H1 (cell line): Measurements from ENCODE around the gene SPATA22. TPM values are rescaled to one million over a fixed set of nuclear protein-coding genes. Genes with fewer than 3 reads are reported as not detected.

Experiments
- CTCF ChIA-PET: fragments of 300-600 bp; sonication (Branson Sonifier 250); formaldehyde crosslinking; loops from one replicate; lab custom pipeline; 2021; ENCODE audit not compliant: partially characterized antibody; lab: Charles Lee
- POLR2A ChIA-PET: fragments of 300-600 bp; sonication (Branson Sonifier 250); formaldehyde crosslinking; loops from one replicate; lab custom pipeline; 2021; ENCODE audit warnings: inconsistent platforms; ENCODE audit not compliant: partially characterized antibody; lab: Charles Lee
- DNase-seq, 2 experiments: peaks; one replicate each; pipeline versions ENCODE4 v3.0.0 to v3.0.0-alpha.2; 2010 to 2022; ENCODE audit warnings: low spot score in 2 of 2, low read depth in 1 of 2, mixed read lengths in 1 of 2
- FAIRE-seq: peaks from 2 replicates; lab custom pipeline; 2011; peaks lifted over from hg19 to GRCh38; lab: Jason Lieb, UNC
- H2AFZ ChIP-seq: 2 replicates; pipeline ENCODE4 v1.8.1; 2012; ENCODE audit warnings: low read length, inconsistent platforms
- H2AK5ac ChIP-seq: 2 replicates; pipeline ENCODE4 v1.6.1; 2013; ENCODE audit warnings: low read depth, low read length
- H2BK120ac ChIP-seq: replicated peaks from 2 replicates; pipeline ENCODE3; 2013; ENCODE audit warnings: low read depth, low read length, inconsistent platforms
- H2BK12ac ChIP-seq: 2 replicates; pipeline ENCODE4 v1.6.1; 2013; ENCODE audit warnings: low read depth, low read length
- H2BK15ac ChIP-seq: 2 replicates; pipeline ENCODE4 v1.6.1; 2013; ENCODE audit warnings: low read length
- H2BK20ac ChIP-seq: 2 replicates; pipeline ENCODE4 v1.6.1; 2013; ENCODE audit warnings: low read length
- H2BK5ac ChIP-seq: 2 replicates; pipeline ENCODE4 v1.6.1; 2013; ENCODE audit warnings: low read depth, low read length
- H3K14ac ChIP-seq: 2 replicates; pipeline ENCODE4 v1.6.1; 2013; ENCODE audit warnings: inconsistent platforms; ENCODE audit not compliant: insufficient read length
- H3K18ac ChIP-seq: 2 replicates; pipeline ENCODE4 v1.6.1; 2013; ENCODE audit warnings: low read length; ENCODE audit errors: extremely low read depth
- H3K23ac ChIP-seq: 2 replicates; pipeline ENCODE4 v1.6.1; 2013; ENCODE audit warnings: inconsistent platforms; ENCODE audit not compliant: insufficient read length
- H3K23me2 ChIP-seq: 2 replicates; pipeline ENCODE4 v1.6.1; 2013; ENCODE audit warnings: low read depth, low read length
- H3K27ac ChIP-seq: 2 replicates; pipeline ENCODE4 v1.6.1; 2011; ENCODE audit warnings: low read depth, low read length, inconsistent platforms
- H3K27me3 ChIP-seq, 4 experiments: replicated peaks in 1 of 4; 1 replicate in 1 of 4; 2 replicates in 3 of 4; pipeline versions ENCODE4 v1.6.1 to v1.8.1; 2011 to 2013; ENCODE audit warnings: low read length in 3 of 4, mild to moderate bottlenecking in 3 of 4, inconsistent platforms in 2 of 4, mixed read lengths in 2 of 4, moderate library complexity in 1 of 4; ENCODE audit not compliant: control insufficient read depth in 3 of 4, insufficient read depth in 3 of 4; ENCODE audit errors: extremely low read depth in 1 of 4
- H3K36me3 ChIP-seq, 4 experiments: 2 replicates each; pipeline versions ENCODE4 v1.6.1 to v1.8.1; 2011 to 2013; ENCODE audit warnings: mild to moderate bottlenecking in 4 of 4, low read length in 3 of 4, moderate library complexity in 2 of 4, control low read depth in 1 of 4, inconsistent platforms in 1 of 4; ENCODE audit not compliant: insufficient read depth in 4 of 4, control insufficient read depth in 2 of 4
- H3K4ac ChIP-seq: replicated peaks from 2 replicates; pipeline ENCODE3; 2013; ENCODE audit warnings: low read length, low read depth, mixed read lengths, inconsistent platforms; ENCODE audit not compliant: insufficient read length
- H3K4me1 ChIP-seq, 4 experiments: replicated peaks in 1 of 4; 1 replicate in 1 of 4; 2 replicates in 3 of 4; pipeline versions ENCODE4 v1.6.1 to v1.8.1; 2011 to 2013; ENCODE audit warnings: low read length in 3 of 4, inconsistent platforms in 2 of 4, mixed read lengths in 1 of 4; ENCODE audit not compliant: insufficient read depth in 4 of 4, control insufficient read depth in 3 of 4
- H3K4me2 ChIP-seq, 2 experiments: 2 replicates each; pipeline versions ENCODE4 v1.6.1 to v1.8.1; 2011 to 2013; ENCODE audit warnings: low read depth in 2 of 2, low read length in 2 of 2, control low read depth in 1 of 2, inconsistent platforms in 1 of 2, mild to moderate bottlenecking in 1 of 2; ENCODE audit not compliant: insufficient read depth in 1 of 2
- H3K4me3 ChIP-seq, 4 experiments: fragments of 200-600, 300-600 bp in 1 of 4; sonication (generic), shearing (Covaris generic), sonication (Bioruptor Twin) in 1 of 4; 2 replicates each; pipeline versions ENCODE4 v1.5.1 to v1.8.1; 2011 to 2016; ENCODE audit warnings: low read length in 4 of 4, low read depth in 3 of 4, control low read depth in 2 of 4, inconsistent platforms in 2 of 4, mild to moderate bottlenecking in 2 of 4, mixed read lengths in 1 of 4, moderate library complexity in 1 of 4; ENCODE audit not compliant: insufficient read depth in 2 of 4; ENCODE audit errors: extremely low read depth in 1 of 4
- H3K56ac ChIP-seq: replicated peaks from 2 replicates; pipeline ENCODE3; 2013; ENCODE audit warnings: low read depth, mild to moderate bottlenecking, mixed read lengths, low read length, inconsistent platforms; ENCODE audit not compliant: insufficient read length
- H3K79me1 ChIP-seq: 2 replicates; pipeline ENCODE4 v1.6.1; 2013; ENCODE audit warnings: low read depth, low read length, control low read depth
- H3K79me2 ChIP-seq, 2 experiments: 2 replicates each; pipeline versions ENCODE4 v1.6.1 to v1.8.1; 2012 to 2013; ENCODE audit warnings: low read length in 2 of 2, mild to moderate bottlenecking in 2 of 2, inconsistent platforms in 1 of 2; ENCODE audit not compliant: insufficient read depth in 2 of 2, control insufficient read depth in 1 of 2
- H3K9ac ChIP-seq, 4 experiments: replicated peaks in 1 of 4; 1 replicate in 1 of 4; 2 replicates in 3 of 4; pipeline versions ENCODE4 v1.6.1 to v1.8.1; 2011 to 2013; ENCODE audit warnings: low read depth in 3 of 4, low read length in 3 of 4, control low read depth in 2 of 4, mild to moderate bottlenecking in 2 of 4, moderate library complexity in 2 of 4, inconsistent platforms in 1 of 4; ENCODE audit errors: extremely low read depth in 1 of 4
- H3K9me3 ChIP-seq, 2 experiments: 2 replicates each; pipeline versions ENCODE4 v1.6.1 to v1.8.1; 2012 to 2013; ENCODE audit warnings: mild to moderate bottlenecking in 2 of 2, moderate library complexity in 2 of 2, control low read depth in 1 of 2, inconsistent platforms in 1 of 2, low read depth in 1 of 2, low read length in 1 of 2, mixed read lengths in 1 of 2; ENCODE audit not compliant: insufficient read depth in 2 of 2
- H4K20me1 ChIP-seq, 2 experiments: replicated peaks in 1 of 2; 2 replicates each; pipeline versions ENCODE3 to v1.8.1; 2011 to 2013; ENCODE audit warnings: inconsistent platforms in 2 of 2, low read length in 2 of 2, mild to moderate bottlenecking in 1 of 2; ENCODE audit not compliant: insufficient read depth in 2 of 2, control insufficient read depth in 1 of 2
- H4K5ac ChIP-seq: 2 replicates; pipeline ENCODE4 v1.6.1; 2013; ENCODE audit warnings: low read length, low read depth, mixed read lengths, inconsistent platforms; ENCODE audit not compliant: insufficient read length
- H4K8ac ChIP-seq: 2 replicates; pipeline ENCODE4 v1.8.0; 2013; ENCODE audit warnings: mild to moderate bottlenecking, moderate library complexity, low read length, inconsistent platforms; ENCODE audit not compliant: insufficient read depth; ENCODE audit errors: extremely low read depth
- H4K91ac ChIP-seq: replicated peaks from 2 replicates; pipeline ENCODE3; 2013; ENCODE audit warnings: low read length, mixed read lengths, inconsistent platforms; ENCODE audit not compliant: insufficient read length
- BCL11A ChIP-seq, 2 experiments: IDR thresholded peaks; one replicate each; pipeline ENCODE4 v1.6.1; 2011; ENCODE audit warnings: low read depth in 2 of 2, low read length in 2 of 2, mild to moderate bottlenecking in 2 of 2
- GABPA ChIP-seq: IDR thresholded peaks from 2 replicates; pipeline ENCODE4 v1.6.1; 2011; ENCODE audit warnings: mild to moderate bottlenecking, low read length, moderate library complexity, borderline replicate concordance; ENCODE audit not compliant: insufficient read depth
- HDAC2 ChIP-seq, 2 experiments: fragments of 300-600 bp in 1 of 2; sonication (generic) in 1 of 2; IDR thresholded peaks; 2 replicates each; pipeline ENCODE4 v1.6.1; 2011 to 2012; ENCODE audit warnings: low read depth in 2 of 2, low read length in 2 of 2, mild to moderate bottlenecking in 2 of 2, moderate library complexity in 2 of 2, borderline replicate concordance in 1 of 2, inconsistent platforms in 1 of 2
- JUN ChIP-seq: IDR thresholded peaks from 2 replicates; pipeline ENCODE4 v1.6.1; 2011; ENCODE audit warnings: low read depth, mild to moderate bottlenecking, improper control_type of control experiment, low read length
- MAX ChIP-seq: IDR thresholded peaks from 2 replicates; pipeline ENCODE4 v1.6.1; 2012; ENCODE audit warnings: inconsistent platforms
- POLR2A ChIP-seq, 2 experiments: IDR thresholded peaks; 1 replicate in 1 of 2; 2 replicates in 1 of 2; pipeline ENCODE4 v1.6.1; 2011; ENCODE audit warnings: low read depth in 2 of 2, low read length in 2 of 2, mild to moderate bottlenecking in 2 of 2; ENCODE audit errors: control extremely low read depth in 1 of 2
- SRF ChIP-seq: IDR thresholded peaks from 2 replicates; pipeline ENCODE4 v1.6.1; 2011; ENCODE audit warnings: mild to moderate bottlenecking, low read depth, low read length, moderate library complexity
- TBP ChIP-seq: IDR thresholded peaks from 2 replicates; pipeline ENCODE4 v1.6.1; 2011; ENCODE audit warnings: low read depth, low read length, improper control_type of control experiment
- ZNF274 ChIP-seq: IDR thresholded peaks from 2 replicates; pipeline ENCODE4 v1.7.0; 2012; ENCODE audit warnings: low read length, borderline replicate concordance; ENCODE audit errors: extremely low read depth
- WGBS, 2 experiments: shearing (Covaris generic) in 1 of 2; methylation state at CpG; one replicate each; pipeline versions ENCODE4 v1.1.6 to v1.1.7; 2013 to 2015; ENCODE audit warnings: low lambda C conversion rate in 2 of 2, mixed read lengths in 2 of 2, inconsistent platforms in 1 of 2, low coverage in 1 of 2, missing lambda C conversion rate in 1 of 2; ENCODE audit not compliant: insufficient replicate concordance in 2 of 2, insufficient coverage in 1 of 2, insufficient read length in 1 of 2; ENCODE audit errors: extremely low coverage in 1 of 2, missing lambda C conversion rate in 1 of 2; 5-methylcytosine and 5-hydroxymethylcytosine counted together
- polyA plus RNA-seq, 7 experiments: library from polyadenylated mRNA; depleted of rRNA in 3 of 7; stranded (reverse) in 5 of 7; unstranded in 2 of 7; fragments of >200 nt in 5 of 7; fragments of 200-250 nt in 2 of 7; gene quantifications; 1 replicate in 5 of 7; 2 replicates in 1 of 7; 4 replicates in 1 of 7; pipeline versions ENCODE4 v1.2.1 to v1.2.3, GENCODE V29; 2011 to 2013; ENCODE audit warnings: missing spikeins in 2 of 7, mixed read lengths in 2 of 7
- total RNA-seq: library from RNA; stranded (reverse); fragmentation: NEBNext Ultra II Directional; extraction: Animal tissue kit (Norgen Biotek cat#: 25700); gene quantifications from 2 replicates; pipeline ENCODE4 v1.2.1, GENCODE V29; 2021
- TF ChIP-seq, protein P1 (sequence below), 3 experiments: IDR thresholded peaks; 1 replicate in 2 of 3; 2 replicates in 1 of 3; pipeline versions ENCODE4 v1.5.1 to v1.6.1; 2011; ENCODE audit warnings: low read length in 3 of 3, mild to moderate bottlenecking in 3 of 3, inconsistent platforms in 2 of 3, low read depth in 1 of 3, moderate library complexity in 1 of 3; ENCODE audit not compliant: insufficient read depth in 1 of 3; ENCODE audit errors: control extremely low read depth in 1 of 3

SPATA22 gene
- total and polyA plus RNA-seq, 2 of the 8 experiments (the other 6 are each of a cell fraction or from before 2014, with no cell fraction given) = 0.06 TPM; not detected in 1

GRCh38 chr17:3475812-3476610, 4.4 kb upstream of the SPATA22 start, which contains the start of gene ASPA:
ASPA (plus strand) TSS chr17:3475997; CDS start chr17:3476160, 163 bp downstream.
- H3K27me3 ChIP-seq = no peaks in the 10 kb centered on the region
- no peak within 1 kb of the TSS for H4K8ac ChIP-seq
- H3K4ac ChIP-seq = no peak within 1 kb of the TSS
- H3K56ac ChIP-seq = no peak within 1 kb of the TSS
- FAIRE-seq (no peak), DNase-seq (no peak)
- H3K4me2 ChIP-seq = no peak within 1 kb of the TSS
- no peak within 1 kb of the TSS for H3K18ac ChIP-seq
- H3K27ac ChIP-seq = no peak within 1 kb of the TSS
- H4K5ac ChIP-seq = no peak within 1 kb of the TSS
- no peaks in the 10 kb centered on the region for H3K36me3 ChIP-seq
- no peak within 1 kb of the TSS for H3K9ac ChIP-seq
- POLR2A ChIA-PET = no interaction called here
- no peak within 1 kb of the TSS for H2BK20ac ChIP-seq
- no peak within 1 kb of the TSS for H3K23ac ChIP-seq
- H3K79me2 ChIP-seq = no peaks in the 10 kb centered on the region
- H3K14ac ChIP-seq = no peak within 1 kb of the TSS
- no peak within 1 kb of the TSS for H2BK12ac ChIP-seq
- H3K9me3 ChIP-seq = no peaks in the 10 kb centered on the region
- H3K4me3 ChIP-seq = no peak within 1 kb of the TSS
- no peak within 1 kb of the TSS for H2BK120ac ChIP-seq
- H2BK15ac ChIP-seq = no peak within 1 kb of the TSS
- H3K79me1 ChIP-seq = no peaks in the 10 kb centered on the region
- WGBS, 2 experiments = 85% methylated on average over 7 of the region's 7 CpGs; no CpG with 5 or more reads in 1 of the 2 experiments
- no peaks in the 10 kb centered on the region for H3K23me2 ChIP-seq
- no peak within 1 kb of the TSS for H2BK5ac ChIP-seq
- H2AFZ ChIP-seq = no peak within 1 kb of the TSS; the same call in 1 of the 2 replicates
- no peak within 1 kb of the TSS for H2AK5ac ChIP-seq
- H4K91ac ChIP-seq = no peak within 1 kb of the TSS
- peaks cover 0 to 5% (median 0%) of the 10 kb centered on the region in 4 experiments; a peak in 2 of 7 replicates for H3K4me1 ChIP-seq
- CTCF ChIA-PET = no interaction called here
- no peaks in the 10 kb centered on the region for H4K20me1 ChIP-seq
- no peak for TF ChIP-seq HDAC2 (IDR thresholded peaks at IDR 0.05; ENCODE audit: borderline replicate concordance in 1 of 2, low read depth in 2 of 2, low read length in 2 of 2)
- TF ChIP-seq JUN = no peak
- no peak for TF ChIP-seq SRF
- no peak for TF ChIP-seq MAX
- no peak for TF ChIP-seq GABPA
- no peak for TF ChIP-seq BCL11A (IDR thresholded peaks at IDR 0.05; ENCODE audit: low read depth in 2 of 2, low read length in 2 of 2)
- TF ChIP-seq ZNF274 = no peak
- TF ChIP-seq POLR2A (IDR thresholded peaks at IDR 0.05; ENCODE audit: control extremely low read depth in 1 of 2, low read depth in 2 of 2, low read length in 2 of 2) = no peak
- no peak for TF ChIP-seq TBP
- TF ChIP-seq, protein P1, sequence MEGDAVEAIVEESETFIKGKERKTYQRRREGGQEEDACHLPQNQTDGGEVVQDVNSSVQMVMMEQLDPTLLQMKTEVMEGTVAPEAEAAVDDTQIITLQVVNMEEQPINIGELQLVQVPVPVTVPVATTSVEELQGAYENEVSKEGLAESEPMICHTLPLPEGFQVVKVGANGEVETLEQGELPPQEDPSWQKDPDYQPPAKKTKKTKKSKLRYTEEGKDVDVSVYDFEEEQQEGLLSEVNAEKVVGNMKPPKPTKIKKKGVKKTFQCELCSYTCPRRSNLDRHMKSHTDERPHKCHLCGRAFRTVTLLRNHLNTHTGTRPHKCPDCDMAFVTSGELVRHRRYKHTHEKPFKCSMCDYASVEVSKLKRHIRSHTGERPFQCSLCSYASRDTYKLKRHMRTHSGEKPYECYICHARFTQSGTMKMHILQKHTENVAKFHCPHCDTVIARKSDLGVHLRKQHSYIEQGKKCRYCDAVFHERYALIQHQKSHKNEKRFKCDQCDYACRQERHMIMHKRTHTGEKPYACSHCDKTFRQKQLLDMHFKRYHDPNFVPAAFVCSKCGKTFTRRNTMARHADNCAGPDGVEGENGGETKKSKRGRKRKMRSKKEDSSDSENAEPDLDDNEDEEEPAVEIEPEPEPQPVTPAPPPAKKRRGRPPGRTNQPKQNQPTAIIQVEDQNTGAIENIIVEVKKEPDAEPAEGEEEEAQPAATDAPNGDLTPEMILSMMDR (IDR thresholded peaks at IDR 0.05; ENCODE audit: control extremely low read depth in 1 of 3, insufficient read depth in 1 of 3, low read depth in 1 of 3, low read length in 3 of 3) = no peak
